HG03432 (cell line): ENCODE measurements around the gene SEC16A.

Source experiments
- ATAC-seq: cut with Tn5 transposase; IDR thresholded peaks from one replicate; pipeline ENCODE4 v1.9.1; 2021; ENCODE audit warnings: mild to moderate bottlenecking, moderate library complexity; ENCODE audit not compliant: unreplicated experiment

Gene SEC16A

GRCh38 chr9:136402067-136402466 is 80.8 kb downstream of the SEC16A start:
- no peak for ATAC-seq

GRCh38 chr9:136401173-136401922 is 81.5 kb downstream of the SEC16A start:
- no peak for ATAC-seq

GRCh38 chr9:136400038-136400834 is 82.6 kb downstream of the SEC16A start, which contains the start of gene SNAPC4:
Gene SNAPC4, minus strand, starts transcription at chr9:136400170. Its CDS starts 1,742 bp downstream, at chr9:136398428.
- peak; percentile 71 for ATAC-seq

GRCh38 chr9:136399176-136400037 is 83.4 kb downstream of the SEC16A start:
- ATAC-seq, result peak; percentile 24

GRCh38 chr9:136398286-136398685 is 84.6 kb downstream of the SEC16A start:
- no peak for ATAC-seq

- no peak for ATAC-seq
Measured at GRCh38 chr9:136397643-136398042, 85.2 kb downstream of the SEC16A start.

- ATAC-seq, result no peak
Measured at GRCh38 chr9:136396219-136396515, 86.7 kb downstream of the SEC16A start.

- no peak for ATAC-seq
Measured at GRCh38 chr9:136395345-136396218, 87.3 kb downstream of the SEC16A start.

- ATAC-seq, result no peak
Measured at GRCh38 chr9:136395020-136395340, 87.9 kb downstream of the SEC16A start.

GRCh38 chr9:136394312-136395019 is 88.4 kb downstream of the SEC16A start:
- ATAC-seq, result no peak

- ATAC-seq, result no peak
Measured at GRCh38 chr9:136393531-136393930, 89.3 kb downstream of the SEC16A start.

GRCh38 chr9:136392538-136393449 is 90.0 kb downstream of the SEC16A start:
- ATAC-seq, result no peak

- no peak for ATAC-seq
Measured at GRCh38 chr9:136391737-136392537, 90.9 kb downstream of the SEC16A start.
